ENCODE measurements around the gene SGPP2.

DNA sequence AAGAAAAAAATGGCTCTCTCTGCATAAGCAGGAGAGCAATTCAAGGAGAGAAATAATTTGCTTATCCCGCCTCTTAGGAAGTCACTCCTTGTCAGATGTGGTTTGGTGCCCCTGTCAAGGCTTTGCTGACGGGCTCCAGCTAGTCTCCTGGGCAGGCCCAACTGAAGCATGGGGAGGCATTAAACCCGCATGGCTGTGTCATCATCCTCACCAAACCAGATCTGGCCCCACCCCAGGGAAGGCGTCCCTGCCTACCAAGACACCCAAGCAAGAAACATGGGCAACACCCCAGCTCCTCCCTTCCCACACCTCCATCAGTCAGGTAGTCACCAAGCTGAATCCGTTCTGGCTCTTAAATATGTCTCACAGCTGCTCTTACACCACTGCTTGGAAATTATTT is 108.0 kb downstream of the SGPP2 start:
- TF ChIP-seq, protein P1, sequence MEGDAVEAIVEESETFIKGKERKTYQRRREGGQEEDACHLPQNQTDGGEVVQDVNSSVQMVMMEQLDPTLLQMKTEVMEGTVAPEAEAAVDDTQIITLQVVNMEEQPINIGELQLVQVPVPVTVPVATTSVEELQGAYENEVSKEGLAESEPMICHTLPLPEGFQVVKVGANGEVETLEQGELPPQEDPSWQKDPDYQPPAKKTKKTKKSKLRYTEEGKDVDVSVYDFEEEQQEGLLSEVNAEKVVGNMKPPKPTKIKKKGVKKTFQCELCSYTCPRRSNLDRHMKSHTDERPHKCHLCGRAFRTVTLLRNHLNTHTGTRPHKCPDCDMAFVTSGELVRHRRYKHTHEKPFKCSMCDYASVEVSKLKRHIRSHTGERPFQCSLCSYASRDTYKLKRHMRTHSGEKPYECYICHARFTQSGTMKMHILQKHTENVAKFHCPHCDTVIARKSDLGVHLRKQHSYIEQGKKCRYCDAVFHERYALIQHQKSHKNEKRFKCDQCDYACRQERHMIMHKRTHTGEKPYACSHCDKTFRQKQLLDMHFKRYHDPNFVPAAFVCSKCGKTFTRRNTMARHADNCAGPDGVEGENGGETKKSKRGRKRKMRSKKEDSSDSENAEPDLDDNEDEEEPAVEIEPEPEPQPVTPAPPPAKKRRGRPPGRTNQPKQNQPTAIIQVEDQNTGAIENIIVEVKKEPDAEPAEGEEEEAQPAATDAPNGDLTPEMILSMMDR (IDR thresholded peaks at IDR 0.05; ENCODE audit: low read length), result no peak
- TF ChIP-seq EZH2 (optimal IDR thresholded peaks at IDR 0.05; ENCODE audit: low read depth, low read length), result no peak
